Endodermal cell (in vitro differentiated cells): ENCODE data around the gene GAS6. TPM values are rescaled to one million over a fixed set of nuclear protein-coding genes. Genes with fewer than 3 reads are reported as not detected.

ENCODE experiments used
- DNase-seq: peaks from one replicate; pipeline ENCODE4 v3.0.0-alpha.2; 2017
- H3K27ac ChIP-seq: 2 replicates; pipeline ENCODE4 v1.5.1; 2013; ENCODE audit warnings: mild to moderate bottlenecking, low read depth, low read length, moderate library complexity
- H3K27me3 ChIP-seq: 2 replicates; pipeline ENCODE4 v1.6.1; 2013; ENCODE audit warnings: mild to moderate bottlenecking, low read length, moderate library complexity; ENCODE audit not compliant: insufficient read depth, control insufficient read depth, poor library complexity, severe bottlenecking
- H3K36me3 ChIP-seq: 2 replicates; pipeline ENCODE4 v1.7.0; 2013; ENCODE audit warnings: mild to moderate bottlenecking, low read length, moderate library complexity; ENCODE audit not compliant: control insufficient read depth, insufficient read depth
- H3K4me1 ChIP-seq: one replicate; pipeline ENCODE4 v1.7.0; 2013; ENCODE audit warnings: low read length; ENCODE audit not compliant: control insufficient read depth, insufficient read depth
- H3K4me3 ChIP-seq: 2 replicates; pipeline ENCODE4 v1.5.1; 2013; ENCODE audit warnings: mild to moderate bottlenecking, low read length, moderate library complexity
- H3K9ac ChIP-seq: 2 replicates; pipeline ENCODE4 v1.6.1; 2013; ENCODE audit warnings: mild to moderate bottlenecking, low read length, moderate library complexity; ENCODE audit not compliant: poor library complexity, severe bottlenecking; ENCODE audit errors: extremely low read depth
- H3K9me3 ChIP-seq: 2 replicates; pipeline ENCODE4 v1.6.1; 2013; ENCODE audit warnings: mild to moderate bottlenecking, low read length, moderate library complexity; ENCODE audit not compliant: control insufficient read depth
- H3K27ac Mint-ChIP-seq: 2 replicates; pipeline ENCODE4 v1.8.0; 2020; ENCODE audit warnings: mixed read lengths
- H3K27me3 Mint-ChIP-seq: 2 replicates; pipeline ENCODE4 v1.8.0; 2021; ENCODE audit warnings: mild to moderate bottlenecking, mixed read lengths; ENCODE audit not compliant: insufficient read depth
- H3K36me3 Mint-ChIP-seq: 2 replicates; pipeline ENCODE4 v1.8.0; 2020; ENCODE audit warnings: low read depth, mixed read lengths
- H3K4me1 Mint-ChIP-seq: 2 replicates; pipeline ENCODE4 v1.8.0; 2020; ENCODE audit warnings: mixed read lengths
- H3K4me3 Mint-ChIP-seq: 2 replicates; pipeline ENCODE4 v1.8.0; 2020; ENCODE audit warnings: mild to moderate bottlenecking, moderate library complexity, mixed read lengths
- H3K9me3 Mint-ChIP-seq: 2 replicates; pipeline ENCODE4 v1.8.0; 2020; ENCODE audit warnings: mild to moderate bottlenecking, mixed read lengths
- CTCF ChIP-seq: fragments of 200-600 bp; sonication (generic); conservative IDR thresholded peaks from 2 replicates; pipeline ENCODE4 v1.5.0; 2021; ENCODE audit warnings: antibody characterized with exemption, mild to moderate bottlenecking
- WGBS, 2 experiments: methylation state at CpG; one replicate each; pipeline versions ENCODE4 v1.1.5 to v1.1.7; 2013; ENCODE audit warnings: missing lambda C conversion rate in 2 of 2, mixed read lengths in 1 of 2; ENCODE audit not compliant: insufficient coverage in 1 of 2, insufficient read length in 1 of 2; 5-methylcytosine and 5-hydroxymethylcytosine counted together
- total RNA-seq, 2 donors: library from RNA; stranded (reverse); fragmentation: NEBNext Ultra II Directional in 1 of 2; extraction: Animal tissue kit (Norgen Biotek cat#: 25700) in 1 of 2; gene quantifications; 2 replicates in 1 of 2; 3 replicates in 1 of 2; pipeline ENCODE4 v1.2.1, GENCODE V29; 2021

The GAS6 gene
- total RNA-seq, 2 donors from 2014 or later = 45.7 to 49.6 TPM

DNA sequence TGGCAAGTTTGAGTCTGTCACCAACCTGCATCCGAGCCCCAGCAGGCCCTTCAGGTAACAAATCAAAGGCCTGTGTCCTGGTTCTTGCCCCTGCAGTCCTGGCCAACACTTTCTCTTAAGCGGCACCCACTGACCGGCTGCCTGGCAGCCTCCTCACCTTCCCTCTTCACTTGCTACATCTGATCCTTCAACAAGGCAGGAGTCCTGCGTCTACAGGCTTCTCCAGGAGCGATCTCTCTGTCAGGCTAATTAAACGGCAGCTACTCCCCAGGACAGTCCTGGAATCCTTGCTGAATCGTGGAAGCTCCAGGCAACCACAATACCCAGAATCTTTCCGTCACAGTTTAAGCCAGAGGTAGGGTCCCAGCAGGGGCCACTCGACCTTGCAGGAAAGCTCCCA, 41.1 kb upstream of the GAS6 start:
- H3K9me3 Mint-ChIP-seq = no peaks in the 10 kb centered on the region
- Histone ChIP-seq H3K9me3 (no peaks in the 10 kb centered on the region), H3K27me3 (no peaks in the 10 kb centered on the region), H3K9ac (no peak overlapping the region), H3K27ac (no peak overlapping the region), H3K4me1 (peaks cover 9% of the 10 kb centered on the region), H3K36me3 (no peaks in the 10 kb centered on the region), H3K4me3 (no peak overlapping the region)
- no peak overlapping the region for H3K27ac Mint-ChIP-seq
- peak; percentile 35 for DNase-seq
- TF ChIP-seq CTCF = no peak
- H3K36me3 Mint-ChIP-seq = no peaks in the 10 kb centered on the region
- H3K4me1 Mint-ChIP-seq = peaks cover 10% of the 10 kb centered on the region
- H3K4me3 Mint-ChIP-seq = no peak overlapping the region
- peaks cover 2% of the 10 kb centered on the region for H3K27me3 Mint-ChIP-seq
- WGBS, 2 experiments = 81 to 89% methylated on average over 8 to 9 of the region's 9 CpGs

GRCh38 chr13:113904411-113904810, 40.5 kb upstream of the GAS6 start:
- Histone ChIP-seq H3K4me3 (no peak overlapping the region), H3K9ac (no peak overlapping the region), H3K36me3 (no peaks in the 10 kb centered on the region), H3K4me1 (peaks cover 9% of the 10 kb centered on the region), H3K27ac (no peak overlapping the region), H3K27me3 (no peaks in the 10 kb centered on the region), H3K9me3 (no peaks in the 10 kb centered on the region)
- Mint-ChIP-seq H3K9me3 (no peaks in the 10 kb centered on the region), H3K4me1 (peaks cover 10% of the 10 kb centered on the region), H3K27ac (no peak overlapping the region), H3K4me3 (no peak overlapping the region), H3K36me3 (no peaks in the 10 kb centered on the region), H3K27me3 (peaks cover 2% of the 10 kb centered on the region)
- TF ChIP-seq CTCF = peak; percentile 86
- DNase-seq = peak; percentile 81
- 64 to 68% methylated on average over 7 to 8 of the region's 8 CpGs for WGBS, 2 experiments

GRCh38 chr13:113903912-113904311, 40.0 kb upstream of the GAS6 start:
- Mint-ChIP-seq H3K4me1 (peaks cover 10% of the 10 kb centered on the region), H3K36me3 (no peaks in the 10 kb centered on the region), H3K4me3 (no peak overlapping the region), H3K27ac (no peak overlapping the region), H3K27me3 (peaks cover 2% of the 10 kb centered on the region), H3K9me3 (no peaks in the 10 kb centered on the region)
- no peak overlapping the region for H3K4me3 ChIP-seq
- no peak overlapping the region for H3K27ac ChIP-seq
- H3K27me3 ChIP-seq = no peaks in the 10 kb centered on the region
- no peaks in the 10 kb centered on the region for H3K9me3 ChIP-seq
- peaks cover 9% of the 10 kb centered on the region for H3K4me1 ChIP-seq
- no peak for TF ChIP-seq CTCF
- H3K36me3 ChIP-seq = no peaks in the 10 kb centered on the region
- DNase-seq = peak; percentile 28
- H3K9ac ChIP-seq = no peak overlapping the region
- 84 to 100% methylated on average over 5 to 9 of the region's 9 CpGs for WGBS, 2 experiments
